B cell (primary cell): ENCODE measurements around the gene COX10.

Source experiments
- CTCF ChIP-seq: fragments of 200-600 bp; IDR thresholded peaks from one replicate; pipeline ENCODE4 v1.8.0; 2022; ENCODE audit warnings: antibody characterized with exemption, mild to moderate bottlenecking
- EZH2 ChIP-seq: IDR thresholded peaks from 2 replicates; pipeline ENCODE4 v1.6.1; 2012; ENCODE audit warnings: borderline replicate concordance, low read depth, mild to moderate bottlenecking, moderate library complexity, low read length; ENCODE audit not compliant: insufficient read depth, poor library complexity, severe bottlenecking

- TF ChIP-seq CTCF = no peak
- TF ChIP-seq EZH2 = no peak
Measured at GRCh38 chr17:14091367-14091766, 22.1 kb downstream of the COX10 start.
